HepG2 (cell line): ENCODE data around the gene HS6ST2. TPM values are rescaled to one million over a fixed set of nuclear protein-coding genes. Genes with fewer than 3 reads are reported as not detected.

ENCODE experiments used
- ATAC-seq: fragments of 200-7000 bp; cut with Tn5 transposase; 3 replicates; pipeline ENCODE4 v1.9.1; 2020; ENCODE audit warnings: mild to moderate bottlenecking, moderate library complexity
- BruUV-seq: library from RNA; stranded (reverse); fragments of 400-500 nt; replicated peaks from 2 replicates; lab custom pipeline; 2021; lab: Mats Ljungman, UMichigan
- CTCF ChIA-PET: fragments of 300-600 bp; formaldehyde crosslinking; extraction: SDS; loops from one replicate; lab custom pipeline; 2021; ENCODE audit warnings: low total read pairs, inconsistent platforms, low intra/inter-chr PET ratio; lab: Yijun Ruan, JAX
- POLR2A ChIA-PET: fragments of 350-600 bp; sonication (Branson Sonifier 250); formaldehyde crosslinking; loops from one replicate; lab custom pipeline; 2020; ENCODE audit warnings: antibody characterized with exemption, inconsistent platforms; lab: Yijun Ruan, JAX
- DNase-seq: peaks from one replicate; pipeline ENCODE4 v3.0.0-alpha.2; 2015; ENCODE audit warnings: low spot score
- FAIRE-seq: peaks from 3 replicates; lab custom pipeline; 2011; peaks lifted over from hg19 to GRCh38; lab: Jason Lieb, UNC
- H2AFZ ChIP-seq: one replicate; pipeline ENCODE4 v1.6.1; 2011; ENCODE audit warnings: low read length, inconsistent platforms
- H3K27ac ChIP-seq: fragments of 300-600 bp; 3 replicates; pipeline ENCODE4 v1.8.0; 2011; ENCODE audit warnings: mixed run types, mild to moderate bottlenecking, mixed read lengths, low read length, inconsistent platforms; ENCODE audit not compliant: insufficient read depth; ENCODE audit errors: extremely low read length
- H3K27me3 ChIP-seq, 2 experiments: fragments of 200-600 bp in 1 of 2; 2 replicates in 1 of 2; 3 replicates in 1 of 2; pipeline versions ENCODE4 v1.6.0 to v1.8.0; 2011; ENCODE audit warnings: low read length in 2 of 2, mild to moderate bottlenecking in 2 of 2, moderate library complexity in 2 of 2, inconsistent platforms in 1 of 2; ENCODE audit not compliant: insufficient read depth in 2 of 2, control insufficient read depth in 1 of 2
- H3K36me3 ChIP-seq, 2 experiments: fragments of 200-600 bp in 1 of 2; replicated peaks in 1 of 2; 2 replicates in 1 of 2; 3 replicates in 1 of 2; pipeline versions ENCODE4 v1.5.1 to v1.8.0; 2011; ENCODE audit warnings: low read length in 2 of 2, inconsistent platforms in 1 of 2; ENCODE audit not compliant: insufficient read depth in 2 of 2, control insufficient read depth in 1 of 2
- H3K4me1 ChIP-seq: 2 replicates; pipeline ENCODE4 v1.5.1; 2012; ENCODE audit warnings: low read length, inconsistent platforms; ENCODE audit not compliant: insufficient read depth
- H3K4me2 ChIP-seq: 2 replicates; pipeline ENCODE4 v1.6.0; 2011; ENCODE audit warnings: low read depth, low read length, inconsistent platforms
- H3K4me3 ChIP-seq, 3 experiments: fragments of 200-600 bp in 1 of 3; sonication (generic), shearing (Covaris generic) in 1 of 3; replicated peaks in 1 of 3; 2 replicates each; pipeline ENCODE4 v1.5.1; 2011 to 2016; ENCODE audit warnings: low read length in 3 of 3, inconsistent platforms in 2 of 3, low read depth in 2 of 3, mild to moderate bottlenecking in 2 of 3, control low read depth in 1 of 3, mixed read lengths in 1 of 3; ENCODE audit not compliant: insufficient read depth in 1 of 3
- H3K79me2 ChIP-seq: one replicate; pipeline ENCODE4 v1.6.1; 2011; ENCODE audit warnings: low read length, inconsistent platforms; ENCODE audit not compliant: insufficient read depth
- H3K9ac ChIP-seq: 2 replicates; pipeline ENCODE4 v1.6.0; 2011; ENCODE audit warnings: mild to moderate bottlenecking, low read depth, low read length, inconsistent platforms; ENCODE audit not compliant: insufficient read depth
- H3K9me3 ChIP-seq: 2 replicates; pipeline ENCODE4 v1.5.1; 2012; ENCODE audit warnings: mild to moderate bottlenecking, low read length
- H4K20me1 ChIP-seq: 2 replicates; pipeline ENCODE4 v1.6.0; 2011; ENCODE audit warnings: inconsistent platforms, mild to moderate bottlenecking, low read length, moderate library complexity; ENCODE audit not compliant: insufficient read depth
- ATF5 ChIP-seq: sonication (generic); formaldehyde crosslinking; IDR thresholded peaks from 2 replicates; pipeline ENCODE4 v1.4.0; 2020; ENCODE audit warnings: mild to moderate bottlenecking, low read depth, missing genetic modification reagents
- CERS6 ChIP-seq: sonication (generic); formaldehyde crosslinking; IDR thresholded peaks from 2 replicates; pipeline ENCODE4 v1.5.0; 2020; ENCODE audit warnings: missing genetic modification reagents
- NR2F2 ChIP-seq: IDR thresholded peaks from 2 replicates; pipeline ENCODE4 v1.6.1; 2012; ENCODE audit warnings: low read depth, inconsistent platforms, borderline replicate concordance
- TCF7 ChIP-seq: sonication (generic); IDR thresholded peaks from 2 replicates; pipeline ENCODE4 v1.6.1; 2016; ENCODE audit warnings: antibody characterized with exemption, low read depth
- WGBS: methylation state at CpG from one replicate; pipeline ENCODE4 v1.1.6; 2017; ENCODE audit warnings: low lambda C conversion rate; 5-methylcytosine and 5-hydroxymethylcytosine counted together
- in situ Hi-C: cut with HindIII; loops from 2 replicates; pipeline ENCODE4 v1.10.0; 2017; ENCODE audit warnings: low pct_unique_long_range_greater_than_20kb; ENCODE audit not compliant: extremely low pct_ligation_motif_present
- intact Hi-C: fragments of 100-400 bp; cut with micrococcal nuclease; formaldehyde crosslinking; loops from one replicate; pipeline ENCODE4 v1.10.0; 2022; ENCODE audit not compliant: unreplicated experiment
- polyA plus RNA-seq, 8 experiments: library from polyadenylated mRNA; depleted of rRNA in 3 of 8; stranded (reverse) in 7 of 8; unstranded in 1 of 8; fragments of >200 nt; fragmentation: Illumina TruSeq in 4 of 8; extraction: Trizol in 4 of 8; gene quantifications; 2 replicates each; pipeline versions ENCODE4 v1.2.1 to v1.2.3, GENCODE V29; 2011 to 2016; ENCODE audit warnings: low read depth in 4 of 8, missing spikeins in 1 of 8, mixed read lengths in 1 of 8; ENCODE audit not compliant: insufficient read depth in 1 of 8
- total RNA-seq, 5 experiments: library from RNA; depleted of rRNA; stranded (reverse); fragments of >200 nt; fragmentation: Illumina TruSeq; extraction: Trizol; gene quantifications; 2 replicates each; pipeline ENCODE4 v1.2.3, GENCODE V29; 2016; ENCODE audit warnings: low read depth in 1 of 5
- TF ChIP-seq, protein P1 (sequence below): sonication (generic); formaldehyde crosslinking; IDR thresholded peaks from 2 replicates; pipeline ENCODE4 v1.9.0; 2021; ENCODE audit warnings: missing genetic modification reagents, mild to moderate bottlenecking, borderline replicate concordance

Gene HS6ST2
- total and polyA plus RNA-seq, 2 of the 13 experiments (the other 11 are each of a cell fraction or from before 2014, with no cell fraction given), result 0.05 TPM; not detected in 1

DNA sequence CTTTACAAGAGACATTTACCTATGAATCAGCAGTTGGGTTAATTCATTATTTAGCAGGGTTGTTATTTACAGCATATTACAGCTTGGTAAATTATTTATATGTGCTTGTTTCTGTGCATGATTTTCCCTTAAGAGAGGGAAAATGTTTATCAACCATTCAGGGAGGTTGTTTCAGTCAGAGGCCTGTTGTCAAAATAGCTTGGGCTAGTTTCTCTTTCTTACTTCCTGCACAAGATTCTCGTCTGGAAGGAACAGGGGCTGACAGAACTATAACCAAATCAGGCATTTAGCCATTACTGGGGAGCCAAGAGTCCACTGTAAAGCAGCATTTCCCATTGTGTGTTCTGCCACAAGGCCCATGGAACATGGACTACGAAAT is 135.8 kb downstream of the HS6ST2 start:
- CTCF ChIA-PET, result no interaction called here
- no TSS peak for BruUV-seq
- FAIRE-seq (no peak), ATAC-seq (no peak), DNase-seq (no peak)
- Histone ChIP-seq H3K4me3 (no peak overlapping the region), H2AFZ (no peak overlapping the region), H3K36me3 (no peaks in the 10 kb centered on the region), H4K20me1 (no peaks in the 10 kb centered on the region), H3K4me1 (no peaks in the 10 kb centered on the region), H3K27ac (no peak overlapping the region), H3K27me3 (no peaks in the 10 kb centered on the region; a peak in 1 of 5 replicates), H3K79me2 (no peaks in the 10 kb centered on the region), H3K9ac (no peak overlapping the region), H3K9me3 (no peaks in the 10 kb centered on the region), H3K4me2 (no peak overlapping the region)
- intact Hi-C loops, result no loop called here
- 0% methylated on average over 2 of the region's 2 CpGs for WGBS
- POLR2A ChIA-PET, result no interaction called here
- in situ Hi-C loops, result no loop called here
- TF ChIP-seq ATF5, result no peak
- TF ChIP-seq CERS6 (CRISPR knock-in tag), result no peak
- TF ChIP-seq NR2F2, result no peak
- TF ChIP-seq, protein P1, sequence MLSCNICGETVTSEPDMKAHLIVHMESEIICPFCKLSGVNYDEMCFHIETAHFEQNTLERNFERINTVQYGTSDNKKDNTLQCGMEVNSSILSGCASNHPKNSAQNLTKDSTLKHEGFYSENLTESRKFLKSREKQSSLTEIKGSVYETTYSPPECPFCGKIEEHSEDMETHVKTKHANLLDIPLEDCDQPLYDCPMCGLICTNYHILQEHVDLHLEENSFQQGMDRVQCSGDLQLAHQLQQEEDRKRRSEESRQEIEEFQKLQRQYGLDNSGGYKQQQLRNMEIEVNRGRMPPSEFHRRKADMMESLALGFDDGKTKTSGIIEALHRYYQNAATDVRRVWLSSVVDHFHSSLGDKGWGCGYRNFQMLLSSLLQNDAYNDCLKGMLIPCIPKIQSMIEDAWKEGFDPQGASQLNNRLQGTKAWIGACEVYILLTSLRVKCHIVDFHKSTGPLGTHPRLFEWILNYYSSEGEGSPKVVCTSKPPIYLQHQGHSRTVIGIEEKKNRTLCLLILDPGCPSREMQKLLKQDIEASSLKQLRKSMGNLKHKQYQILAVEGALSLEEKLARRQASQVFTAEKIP (CRISPR knock-in tag), result no peak
- TF ChIP-seq TCF7, result no peak
